HCT116 (cell line): ENCODE results near the gene CISH. TPM values are rescaled to one million over a fixed set of nuclear protein-coding genes. Genes with fewer than 3 reads are reported as not detected.

ENCODE experiments used
- ATAC-seq: fragments of 200-7000 bp; cut with Tn5 transposase; 2 replicates; pipeline ENCODE4 v1.9.1; 2020; ENCODE audit warnings: mild to moderate bottlenecking, moderate library complexity
- BruUV-seq: library from RNA; stranded (reverse); fragments of 400-500 nt; replicated peaks from 2 replicates; lab custom pipeline; 2021; lab: Mats Ljungman, UMichigan
- CTCF ChIA-PET: fragments of 300-600 bp; sonication (Branson Sonifier 250); formaldehyde crosslinking; loops from one replicate; lab custom pipeline; 2021; ENCODE audit warnings: antibody characterized with exemption; lab: Charles Lee
- POLR2A ChIA-PET: fragments of 300-600, 350-600 bp; sonication (Branson Sonifier 250); formaldehyde crosslinking; loops from one replicate; lab custom pipeline; 2021; ENCODE audit warnings: antibody characterized with exemption; lab: Charles Lee
- RAD21 ChIA-PET, 2 experiments: fragments of 300-600 bp; sonication (Branson Sonifier 250); formaldehyde crosslinking; loops; one replicate each; lab custom pipeline; 2023; ENCODE audit warnings: low total read pairs in 2 of 2; ENCODE audit not compliant: uncharacterized antibody in 2 of 2, unreplicated experiment in 2 of 2, low non-redundant PET in 1 of 2; lab: Charles Lee
- DNase-seq: peaks from one replicate; pipeline ENCODE4 v3.0.0-alpha.2; 2010; ENCODE audit warnings: low read depth, low spot score
- H2AFZ ChIP-seq: fragments of 200-600 bp; shearing (Covaris generic), sonication (generic); 2 replicates; pipeline ENCODE4 v1.6.1; 2017; ENCODE audit warnings: low read depth, mixed run types, mixed read lengths, antibody characterized with exemption, low read length; ENCODE audit not compliant: poor library complexity, severe bottlenecking
- H3K27ac ChIP-seq: 2 replicates; pipeline ENCODE4 v1.5.1; 2012; ENCODE audit warnings: low read depth, low read length
- H3K27me3 ChIP-seq: fragments of 200-600 bp; sonication (generic); 2 replicates; pipeline ENCODE4 v1.6.1; 2016; ENCODE audit warnings: mixed run types, low read length, mixed read lengths; ENCODE audit not compliant: insufficient read depth
- H3K36me3 ChIP-seq, 2 experiments: fragments of 200-500 bp in 1 of 2; fragments of 200-600 bp in 1 of 2; sonication (Bioruptor generic) in 1 of 2; sonication (generic) in 1 of 2; 2 replicates each; pipeline versions ENCODE4 v1.5.1 to v1.6.1; 2014 to 2016; ENCODE audit warnings: low read length in 2 of 2, inconsistent platforms in 1 of 2, mixed read lengths in 1 of 2, mixed run types in 1 of 2; ENCODE audit not compliant: insufficient read depth in 2 of 2, control insufficient read depth in 1 of 2
- H3K4me1 ChIP-seq, 2 experiments: fragments of 200-600 bp in 1 of 2; sonication (generic) in 1 of 2; 2 replicates each; pipeline versions ENCODE4 v1.5.1 to v1.6.1; 2012 to 2017; ENCODE audit warnings: low read length in 2 of 2, inconsistent platforms in 1 of 2, mild to moderate bottlenecking in 1 of 2, mixed read lengths in 1 of 2, mixed run types in 1 of 2, moderate library complexity in 1 of 2; ENCODE audit not compliant: insufficient read depth in 2 of 2, control insufficient read depth in 1 of 2
- H3K4me2 ChIP-seq: fragments of 200-600 bp; sonication (generic); 2 replicates; pipeline ENCODE4 v1.6.1; 2017; ENCODE audit warnings: mixed run types, low read length, mixed read lengths
- H3K4me3 ChIP-seq, 2 experiments: fragments of 200-600 bp in 1 of 2; sonication (generic) in 1 of 2; replicated peaks in 1 of 2; 2 replicates each; pipeline ENCODE4 v1.5.1; 2011 to 2016; ENCODE audit warnings: low read length in 2 of 2, control low read depth in 1 of 2, low read depth in 1 of 2, mild to moderate bottlenecking in 1 of 2, mixed read lengths in 1 of 2, mixed run types in 1 of 2
- H3K79me2 ChIP-seq: fragments of 200-600 bp; sonication (generic); 2 replicates; pipeline ENCODE4 v1.6.1; 2017; ENCODE audit warnings: mild to moderate bottlenecking, mixed run types, low read length, moderate library complexity, mixed read lengths; ENCODE audit not compliant: insufficient read depth
- H3K9ac ChIP-seq: fragments of 200-600 bp; sonication (generic); 2 replicates; pipeline ENCODE4 v1.6.1; 2016; ENCODE audit warnings: low read length, mixed read lengths
- H3K9me2 ChIP-seq: fragments of 200-600 bp; sonication (generic), shearing (Covaris generic); 2 replicates; pipeline ENCODE4 v1.6.1; 2017; ENCODE audit warnings: mixed run types, mild to moderate bottlenecking, moderate library complexity; ENCODE audit not compliant: insufficient read depth
- H3K9me3 ChIP-seq, 2 experiments: fragments of 200-500 bp in 1 of 2; fragments of 200-600 bp in 1 of 2; sonication (Bioruptor generic) in 1 of 2; sonication (generic) in 1 of 2; 2 replicates each; pipeline ENCODE4 v1.6.1; 2014 to 2017; ENCODE audit warnings: low read length in 2 of 2, mixed read lengths in 2 of 2, inconsistent platforms in 1 of 2, low read depth in 1 of 2, mild to moderate bottlenecking in 1 of 2, mixed run types in 1 of 2, moderate library complexity in 1 of 2; ENCODE audit not compliant: control insufficient read depth in 1 of 2, insufficient read depth in 1 of 2
- H4K20me1 ChIP-seq: fragments of 200-600 bp; sonication (generic), shearing (Covaris generic); 2 replicates; pipeline ENCODE4 v1.6.1; 2017; ENCODE audit warnings: mixed run types, mild to moderate bottlenecking, moderate library complexity; ENCODE audit not compliant: insufficient read depth
- CBX3 ChIP-seq: IDR thresholded peaks from 2 replicates; pipeline ENCODE4 v1.6.1; 2012; ENCODE audit warnings: low read depth
- CEBPB ChIP-seq: IDR thresholded peaks from 2 replicates; pipeline ENCODE4 v1.6.1; 2012; ENCODE audit warnings: low read depth
- EGR1 ChIP-seq: IDR thresholded peaks from 2 replicates; pipeline ENCODE4 v1.6.1; 2012; ENCODE audit warnings: low read depth
- EZH2 ChIP-seq: fragments of 200-600 bp; sonication (generic); IDR thresholded peaks from 2 replicates; pipeline ENCODE4 v1.6.1; 2017; ENCODE audit warnings: antibody characterized with exemption, mixed run types
- FOSL1 ChIP-seq: IDR thresholded peaks from 2 replicates; pipeline ENCODE4 v1.6.1; 2012; ENCODE audit warnings: low read depth
- JUND ChIP-seq: IDR thresholded peaks from 2 replicates; pipeline ENCODE4 v1.6.1; 2012
- POLR2AphosphoS5 ChIP-seq: IDR thresholded peaks from 2 replicates; pipeline ENCODE4 v1.6.1; 2011; ENCODE audit warnings: mild to moderate bottlenecking, low read depth, low read length, moderate library complexity
- RAD21 ChIP-seq: IDR thresholded peaks from 2 replicates; pipeline ENCODE4 v1.6.1; 2012; ENCODE audit warnings: low read depth, mild to moderate bottlenecking
- SP1 ChIP-seq: IDR thresholded peaks from 2 replicates; pipeline ENCODE4 v1.6.1; 2012; ENCODE audit warnings: low read depth
- SRF ChIP-seq: IDR thresholded peaks from 2 replicates; pipeline ENCODE4 v1.6.1; 2012; ENCODE audit warnings: low read depth
- TCF7L2 ChIP-seq: IDR thresholded peaks from 2 replicates; pipeline ENCODE4 v1.7.0; 2011; ENCODE audit warnings: borderline replicate concordance, inconsistent platforms; ENCODE audit not compliant: insufficient read depth, insufficient read length; ENCODE audit errors: extremely low read depth
- YY1 ChIP-seq: IDR thresholded peaks from 2 replicates; pipeline ENCODE4 v1.6.1; 2011; ENCODE audit warnings: low read length, low read depth, moderate library complexity, mild to moderate bottlenecking; ENCODE audit not compliant: insufficient replicate concordance; ENCODE audit errors: extremely low read depth
- ZFX ChIP-seq: fragments of 450-650 bp; IDR thresholded peaks from 2 replicates; pipeline ENCODE4 v1.6.1; 2017
- ZNF274 ChIP-seq: fragments of 200-500 bp; sonication (Bioruptor generic); IDR thresholded peaks from 2 replicates; pipeline ENCODE4 v1.6.1; 2014; ENCODE audit warnings: mild to moderate bottlenecking, low read depth, low read length, inconsistent platforms
- intact Hi-C: fragments of 100-400 bp; cut with micrococcal nuclease; formaldehyde crosslinking; loops from 2 replicates; pipeline ENCODE4 v1.10.0; 2022
- total RNA-seq: library from RNA; stranded (reverse); gene quantifications from one replicate; pipeline ENCODE4 v1.2.1, GENCODE V29; 2021; ENCODE audit not compliant: unreplicated experiment
- TF ChIP-seq, protein P1 (sequence below): IDR thresholded peaks from 2 replicates; pipeline ENCODE4 v1.6.1; 2012; ENCODE audit warnings: low read depth
- TF ChIP-seq, protein P2 (sequence below), 3 experiments: fragments of 200-600 bp in 1 of 3; sonication (generic) in 1 of 3; IDR thresholded peaks in 2 of 3; conservative IDR thresholded peaks in 1 of 3; 2 replicates each; pipeline ENCODE4 v1.5.1; 2012 to 2017; ENCODE audit warnings: low read depth in 2 of 3, low read length in 2 of 3, antibody characterized with exemption in 1 of 3, borderline replicate concordance in 1 of 3, control low read depth in 1 of 3, mild to moderate bottlenecking in 1 of 3, mixed read lengths in 1 of 3, mixed run types in 1 of 3, moderate library complexity in 1 of 3; ENCODE audit not compliant: insufficient read depth in 1 of 3
- TF ChIP-seq, protein P3 (sequence below): IDR thresholded peaks from 2 replicates; pipeline ENCODE4 v1.6.1; 2012
- TF ChIP-seq, protein P4 (sequence below): IDR thresholded peaks from 2 replicates; pipeline ENCODE4 v1.6.1; 2011; ENCODE audit warnings: mild to moderate bottlenecking, low read length, moderate library complexity; ENCODE audit not compliant: insufficient replicate concordance; ENCODE audit errors: extremely low read depth

The CISH gene
- total RNA-seq, 1 experiment from 2014 or later = 4.5 TPM

DNA sequence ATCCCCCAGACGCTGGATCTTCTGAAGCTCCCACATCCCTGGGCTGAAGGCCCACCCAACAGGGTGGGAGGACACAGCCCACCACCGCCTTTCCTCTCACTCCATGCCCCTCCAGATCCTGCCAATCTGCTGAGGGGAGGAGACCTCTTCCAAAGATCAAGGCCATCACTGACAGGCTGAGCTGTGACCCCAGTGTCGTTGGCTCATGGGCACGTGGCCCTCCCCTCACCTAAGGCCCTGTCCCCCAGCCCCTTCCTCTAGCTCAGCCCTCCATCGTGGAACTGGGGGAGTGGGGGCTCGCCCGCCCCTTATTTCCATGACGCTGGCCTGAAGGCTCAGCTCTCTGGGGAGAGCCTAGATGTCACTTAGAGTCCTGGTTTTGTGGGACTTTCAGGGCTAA lies 54.5 kb downstream of the CISH start:
- CTCF ChIA-PET = no interaction called here
- no TSS peak for BruUV-seq
- H2AFZ ChIP-seq = no peak overlapping the region
- intact Hi-C loops = no loop called here
- TF ChIP-seq, protein P1, sequence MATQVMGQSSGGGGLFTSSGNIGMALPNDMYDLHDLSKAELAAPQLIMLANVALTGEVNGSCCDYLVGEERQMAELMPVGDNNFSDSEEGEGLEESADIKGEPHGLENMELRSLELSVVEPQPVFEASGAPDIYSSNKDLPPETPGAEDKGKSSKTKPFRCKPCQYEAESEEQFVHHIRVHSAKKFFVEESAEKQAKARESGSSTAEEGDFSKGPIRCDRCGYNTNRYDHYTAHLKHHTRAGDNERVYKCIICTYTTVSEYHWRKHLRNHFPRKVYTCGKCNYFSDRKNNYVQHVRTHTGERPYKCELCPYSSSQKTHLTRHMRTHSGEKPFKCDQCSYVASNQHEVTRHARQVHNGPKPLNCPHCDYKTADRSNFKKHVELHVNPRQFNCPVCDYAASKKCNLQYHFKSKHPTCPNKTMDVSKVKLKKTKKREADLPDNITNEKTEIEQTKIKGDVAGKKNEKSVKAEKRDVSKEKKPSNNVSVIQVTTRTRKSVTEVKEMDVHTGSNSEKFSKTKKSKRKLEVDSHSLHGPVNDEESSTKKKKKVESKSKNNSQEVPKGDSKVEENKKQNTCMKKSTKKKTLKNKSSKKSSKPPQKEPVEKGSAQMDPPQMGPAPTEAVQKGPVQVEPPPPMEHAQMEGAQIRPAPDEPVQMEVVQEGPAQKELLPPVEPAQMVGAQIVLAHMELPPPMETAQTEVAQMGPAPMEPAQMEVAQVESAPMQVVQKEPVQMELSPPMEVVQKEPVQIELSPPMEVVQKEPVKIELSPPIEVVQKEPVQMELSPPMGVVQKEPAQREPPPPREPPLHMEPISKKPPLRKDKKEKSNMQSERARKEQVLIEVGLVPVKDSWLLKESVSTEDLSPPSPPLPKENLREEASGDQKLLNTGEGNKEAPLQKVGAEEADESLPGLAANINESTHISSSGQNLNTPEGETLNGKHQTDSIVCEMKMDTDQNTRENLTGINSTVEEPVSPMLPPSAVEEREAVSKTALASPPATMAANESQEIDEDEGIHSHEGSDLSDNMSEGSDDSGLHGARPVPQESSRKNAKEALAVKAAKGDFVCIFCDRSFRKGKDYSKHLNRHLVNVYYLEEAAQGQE = no peak
- TF ChIP-seq JUND (no peak), POLR2AphosphoS5 (no peak), ZFX (no peak), YY1 (no peak), SP1 (no peak), CEBPB (no peak), FOSL1 (no peak), EZH2 (no peak), CBX3 (no peak), RAD21 (no peak), ZNF274 (no peak), SRF (no peak), TCF7L2 (no peak), EGR1 (no peak)
- TF ChIP-seq, protein P2, sequence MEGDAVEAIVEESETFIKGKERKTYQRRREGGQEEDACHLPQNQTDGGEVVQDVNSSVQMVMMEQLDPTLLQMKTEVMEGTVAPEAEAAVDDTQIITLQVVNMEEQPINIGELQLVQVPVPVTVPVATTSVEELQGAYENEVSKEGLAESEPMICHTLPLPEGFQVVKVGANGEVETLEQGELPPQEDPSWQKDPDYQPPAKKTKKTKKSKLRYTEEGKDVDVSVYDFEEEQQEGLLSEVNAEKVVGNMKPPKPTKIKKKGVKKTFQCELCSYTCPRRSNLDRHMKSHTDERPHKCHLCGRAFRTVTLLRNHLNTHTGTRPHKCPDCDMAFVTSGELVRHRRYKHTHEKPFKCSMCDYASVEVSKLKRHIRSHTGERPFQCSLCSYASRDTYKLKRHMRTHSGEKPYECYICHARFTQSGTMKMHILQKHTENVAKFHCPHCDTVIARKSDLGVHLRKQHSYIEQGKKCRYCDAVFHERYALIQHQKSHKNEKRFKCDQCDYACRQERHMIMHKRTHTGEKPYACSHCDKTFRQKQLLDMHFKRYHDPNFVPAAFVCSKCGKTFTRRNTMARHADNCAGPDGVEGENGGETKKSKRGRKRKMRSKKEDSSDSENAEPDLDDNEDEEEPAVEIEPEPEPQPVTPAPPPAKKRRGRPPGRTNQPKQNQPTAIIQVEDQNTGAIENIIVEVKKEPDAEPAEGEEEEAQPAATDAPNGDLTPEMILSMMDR (IDR thresholded peaks at IDR 0.05 in 2 of 3, conservative IDR thresholded peaks at IDR 0.05 in 1 of 3; ENCODE audit: borderline replicate concordance in 1 of 3, insufficient read depth in 1 of 3, low read depth in 2 of 3, low read length in 2 of 3) = no peak
- TF ChIP-seq, protein P3, sequence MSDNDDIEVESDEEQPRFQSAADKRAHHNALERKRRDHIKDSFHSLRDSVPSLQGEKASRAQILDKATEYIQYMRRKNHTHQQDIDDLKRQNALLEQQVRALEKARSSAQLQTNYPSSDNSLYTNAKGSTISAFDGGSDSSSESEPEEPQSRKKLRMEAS = no peak
- TF ChIP-seq, protein P4, sequence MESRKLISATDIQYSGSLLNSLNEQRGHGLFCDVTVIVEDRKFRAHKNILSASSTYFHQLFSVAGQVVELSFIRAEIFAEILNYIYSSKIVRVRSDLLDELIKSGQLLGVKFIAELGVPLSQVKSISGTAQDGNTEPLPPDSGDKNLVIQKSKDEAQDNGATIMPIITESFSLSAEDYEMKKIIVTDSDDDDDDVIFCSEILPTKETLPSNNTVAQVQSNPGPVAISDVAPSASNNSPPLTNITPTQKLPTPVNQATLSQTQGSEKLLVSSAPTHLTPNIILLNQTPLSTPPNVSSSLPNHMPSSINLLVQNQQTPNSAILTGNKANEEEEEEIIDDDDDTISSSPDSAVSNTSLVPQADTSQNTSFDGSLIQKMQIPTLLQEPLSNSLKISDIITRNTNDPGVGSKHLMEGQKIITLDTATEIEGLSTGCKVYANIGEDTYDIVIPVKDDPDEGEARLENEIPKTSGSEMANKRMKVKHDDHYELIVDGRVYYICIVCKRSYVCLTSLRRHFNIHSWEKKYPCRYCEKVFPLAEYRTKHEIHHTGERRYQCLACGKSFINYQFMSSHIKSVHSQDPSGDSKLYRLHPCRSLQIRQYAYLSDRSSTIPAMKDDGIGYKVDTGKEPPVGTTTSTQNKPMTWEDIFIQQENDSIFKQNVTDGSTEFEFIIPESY = no peak
- TF ChIP-seq, all 23 proteins: peak for 0
- DNase-seq = no peak
- ChIA-PET RAD21 (no interaction called here), POLR2A (interaction anchor here (1.3 kb wide), 1 partner anchor 12 kb away, joined by 5 read pairs; the partner anchor contains the start of gene HEMK1)
- H3K27me3 ChIP-seq = no peaks in the 10 kb centered on the region
- no peak overlapping the region for H3K27ac ChIP-seq
- no peaks in the 10 kb centered on the region for H4K20me1 ChIP-seq
- no peak overlapping the region for H3K9ac ChIP-seq
- H3K9me2 ChIP-seq = no peaks in the 10 kb centered on the region
- H3K4me1 ChIP-seq = peaks cover 0 to 2% of the 10 kb centered on the region in 2 experiments; a peak in 1 of 4 replicates
- no peaks in the 10 kb centered on the region for H3K79me2 ChIP-seq
- no peak overlapping the region for H3K4me2 ChIP-seq
- no peaks in the 10 kb centered on the region for H3K36me3 ChIP-seq
- no peak for ATAC-seq
- H3K9me3 ChIP-seq = no peaks in the 10 kb centered on the region
- no peak overlapping the region for H3K4me3 ChIP-seq
